GM21390 (cell line): Measurements from ENCODE around the gene IGFBP7.

ENCODE experiments used
- ATAC-seq: cut with Tn5 transposase; IDR thresholded peaks from one replicate; pipeline ENCODE4 v1.9.1; 2021; ENCODE audit not compliant: unreplicated experiment

IGFBP7 gene

DNA sequence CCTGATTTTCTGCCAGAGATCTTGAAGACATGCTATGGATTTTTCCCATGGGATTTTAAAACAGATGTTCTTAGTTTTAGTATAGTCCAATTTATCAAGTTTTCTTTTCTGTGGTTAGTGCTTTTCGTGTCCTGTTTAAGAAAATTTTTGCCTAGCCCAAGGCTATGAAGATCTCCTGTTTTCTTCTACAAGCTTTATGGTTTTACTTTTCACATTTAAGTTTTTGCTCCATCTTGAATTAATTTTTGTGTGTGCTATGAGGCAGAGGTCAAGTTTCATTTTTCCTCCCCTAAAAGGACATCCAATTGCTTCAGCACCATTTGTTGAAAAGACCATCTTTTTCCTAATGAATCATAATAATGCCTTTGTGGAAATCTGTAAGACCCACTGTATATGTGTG lies 65.9 kb downstream of the IGFBP7 start:
- ATAC-seq: no peak

DNA sequence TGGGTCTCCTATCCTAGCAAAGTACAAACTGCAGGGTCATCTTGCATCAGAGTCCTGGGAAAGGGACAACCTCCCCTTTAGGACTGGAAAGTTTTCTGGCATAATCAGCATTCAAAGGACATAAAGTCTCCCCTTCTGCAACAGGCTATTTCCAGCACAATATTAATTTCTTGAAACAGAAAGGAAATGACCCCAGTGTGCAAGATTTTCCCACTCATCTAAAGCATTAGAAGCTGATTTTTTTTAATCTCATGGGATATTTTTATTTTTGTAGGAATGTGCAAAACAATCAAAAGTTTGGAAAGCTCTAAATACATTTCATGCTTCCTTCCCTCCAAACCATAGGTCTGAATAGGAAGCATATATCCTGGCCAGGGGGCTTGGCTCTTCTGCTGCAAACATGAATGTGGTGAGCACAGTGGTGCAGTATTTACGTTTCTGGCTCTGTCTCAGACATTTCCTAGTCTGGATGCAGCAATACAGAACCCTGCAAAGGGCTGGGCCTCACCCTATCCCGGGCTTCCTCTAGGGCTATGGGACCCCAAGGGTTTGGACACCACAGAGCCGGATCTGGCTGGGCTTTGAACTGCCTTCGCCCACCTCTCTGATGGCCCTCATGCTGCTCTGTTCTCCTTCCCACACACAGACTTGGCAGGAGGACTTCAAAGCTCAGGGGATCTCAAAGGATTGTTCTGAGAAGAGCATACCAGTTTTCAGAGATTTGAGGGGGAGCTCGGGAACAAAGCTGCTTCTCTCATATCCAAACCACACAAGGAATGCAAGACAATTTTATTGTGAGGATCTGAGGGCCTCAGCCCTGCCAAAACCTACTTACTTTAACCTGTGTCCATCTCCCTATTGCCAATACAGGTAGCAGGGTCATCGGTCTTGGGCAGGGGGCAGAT lies 66.6 kb downstream of the IGFBP7 start:
- ATAC-seq: no peak

DNA sequence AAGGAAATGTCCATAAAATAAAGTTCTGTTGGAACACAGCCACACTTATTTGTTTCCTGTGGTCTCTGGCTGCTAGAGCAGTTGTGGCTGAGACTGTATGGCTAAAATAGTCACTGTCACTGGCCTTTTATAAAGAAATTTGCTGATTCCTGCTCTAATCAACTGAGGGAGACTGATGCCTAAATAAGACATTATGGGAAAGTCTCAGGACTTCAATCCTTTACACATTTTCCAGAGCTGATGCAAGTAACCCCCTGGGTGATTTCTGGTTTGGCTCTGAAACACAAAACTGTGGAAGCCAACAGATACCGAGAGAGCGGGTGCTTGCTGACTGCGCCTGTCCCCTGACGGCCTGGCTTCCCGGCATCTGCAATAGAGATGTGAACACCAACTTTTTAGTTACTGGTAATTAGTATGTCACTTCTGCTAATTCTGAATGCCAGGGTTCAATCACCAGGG lies 67.4 kb downstream of the IGFBP7 start:
- ATAC-seq: no peak

DNA sequence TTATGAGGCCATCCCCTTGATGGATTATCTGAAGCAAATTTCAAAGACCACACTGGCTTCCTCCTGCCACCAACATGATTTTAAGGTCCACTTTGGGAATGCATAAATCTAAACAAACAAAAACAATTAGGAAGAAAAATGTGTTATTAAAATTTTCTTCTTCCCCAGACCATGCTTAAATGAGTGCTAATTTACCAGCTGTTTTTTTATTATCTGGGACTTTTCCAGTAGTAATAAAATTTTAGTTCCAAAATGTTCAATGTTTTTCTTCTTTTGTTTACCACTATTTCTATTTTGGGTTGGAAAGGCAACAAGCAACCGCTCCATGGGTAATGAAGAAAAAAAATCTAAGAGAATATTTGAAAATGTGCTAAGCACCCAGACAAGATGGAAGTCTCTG lies 69.2 kb downstream of the IGFBP7 start:
- no peak for ATAC-seq

DNA sequence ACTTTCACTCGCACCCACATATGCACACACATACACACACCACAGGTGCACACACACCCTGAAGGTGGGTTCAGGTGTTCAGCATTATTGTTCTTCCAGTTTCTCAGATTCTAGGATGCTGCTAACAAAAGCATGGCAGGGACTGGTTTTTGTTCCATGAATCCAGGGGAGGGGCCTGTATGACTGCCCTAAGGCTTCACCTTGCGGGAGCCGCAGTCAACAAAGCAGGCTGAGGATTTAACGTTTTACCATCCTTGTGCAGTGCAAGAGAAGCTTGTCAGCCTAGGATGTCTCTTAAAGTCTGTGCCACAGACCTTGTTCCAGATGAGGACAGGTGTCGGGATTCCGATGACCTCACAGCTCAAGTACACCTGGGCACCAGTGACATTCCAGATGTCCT lies 69.7 kb downstream of the IGFBP7 start:
- no peak for ATAC-seq

DNA sequence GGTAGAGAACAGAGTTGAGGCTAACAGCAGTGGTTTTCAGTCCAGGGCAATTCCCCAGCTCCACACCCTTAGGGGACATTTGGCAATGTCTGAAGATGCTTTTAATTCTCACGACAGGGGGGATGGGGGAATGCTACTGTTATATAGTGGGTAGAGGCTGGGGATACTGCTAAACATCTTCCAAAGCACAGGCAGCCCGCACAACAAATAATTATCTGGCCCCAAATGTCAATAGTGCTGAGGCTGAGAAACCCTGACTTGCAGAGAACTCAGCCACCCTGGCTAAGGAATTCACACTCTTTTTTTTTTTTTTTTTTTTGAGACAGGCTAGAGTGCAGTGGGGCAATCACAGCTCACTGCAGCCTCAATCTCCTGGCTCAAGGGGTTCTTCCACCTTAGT lies 70.8 kb downstream of the IGFBP7 start:
- ATAC-seq: no peak

GRCh38 chr4:57037982-57038604 lies 72.1 kb downstream of the IGFBP7 start:
- no peak for ATAC-seq

DNA sequence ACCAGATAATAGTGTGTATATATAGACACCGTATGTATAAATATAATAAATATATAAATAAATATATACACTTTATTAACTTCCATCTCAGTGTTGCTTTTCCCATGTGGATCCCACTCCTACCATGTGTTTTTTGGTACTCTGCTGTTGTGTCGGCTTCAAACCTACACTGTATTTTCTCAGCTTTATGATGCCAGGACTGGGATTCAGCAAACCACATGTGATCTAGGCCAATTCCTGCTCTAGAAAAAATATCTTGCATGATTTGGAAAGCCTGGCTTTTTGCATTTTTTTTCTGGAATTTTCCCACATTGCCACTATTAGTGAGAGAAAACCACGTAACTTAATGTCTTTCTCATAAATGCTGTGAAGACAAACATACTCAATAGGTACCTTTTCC lies 75.7 kb downstream of the IGFBP7 start:
- no peak for ATAC-seq

- ATAC-seq: no peak
Observed at GRCh38 chr4:57023104-57023503, 87.1 kb downstream of the IGFBP7 start.

- no peak for ATAC-seq
Observed at GRCh38 chr4:57020467-57021101, 89.6 kb downstream of the IGFBP7 start.

GRCh38 chr4:57018980-57019379 lies 91.2 kb downstream of the IGFBP7 start:
- no peak for ATAC-seq

DNA sequence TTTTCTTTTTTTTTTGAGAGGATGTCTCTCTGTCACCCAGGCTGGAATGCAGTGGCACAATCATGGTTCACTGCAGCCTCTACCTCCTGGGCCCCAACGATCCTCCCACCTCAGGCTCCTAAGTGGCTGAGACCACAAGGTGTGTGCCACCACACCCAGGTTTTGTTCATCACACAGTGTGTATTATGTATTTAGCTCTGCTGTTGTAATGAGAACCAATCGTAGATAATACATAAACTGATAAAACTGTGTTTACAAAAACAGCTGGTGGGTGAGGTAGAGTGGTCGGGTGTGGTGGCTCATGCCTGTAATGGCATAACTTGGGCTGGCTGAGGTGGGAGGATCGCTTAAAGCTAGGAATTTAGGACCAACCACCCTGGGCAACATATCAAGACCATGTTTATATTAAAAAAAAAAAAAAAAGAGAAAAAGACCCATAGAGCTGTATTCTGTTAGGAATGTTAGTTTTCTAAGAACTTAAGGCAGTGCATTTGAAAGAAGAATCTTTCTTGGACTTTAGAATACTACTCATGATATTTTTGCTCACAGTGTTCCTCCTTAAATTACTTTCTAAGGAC lies 96.6 kb downstream of the IGFBP7 start:
- no peak for ATAC-seq

- ATAC-seq: no peak
Observed at GRCh38 chr4:56999751-57000150, 110.4 kb downstream of the IGFBP7 start.

DNA sequence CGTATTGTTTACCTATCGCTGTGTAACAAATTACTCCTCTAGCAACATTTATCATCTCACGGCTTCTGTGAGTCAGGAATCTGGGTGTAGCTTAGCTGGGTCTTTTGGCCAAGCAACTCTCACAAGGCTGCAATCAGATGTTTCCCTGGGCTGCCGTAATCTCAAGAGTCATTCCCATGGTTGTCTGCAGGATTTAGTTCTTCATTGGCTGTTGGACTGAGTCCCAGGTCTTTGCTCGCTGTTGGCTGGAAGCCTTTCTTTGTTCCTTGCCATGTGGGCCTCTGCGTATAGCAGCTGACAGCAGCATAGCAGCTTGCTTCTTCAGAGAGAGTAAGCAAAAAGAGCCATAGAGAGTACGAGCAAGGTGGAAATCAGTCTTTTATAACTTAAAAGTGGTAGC lies 114.7 kb downstream of the IGFBP7 start:
- ATAC-seq: no peak

DNA sequence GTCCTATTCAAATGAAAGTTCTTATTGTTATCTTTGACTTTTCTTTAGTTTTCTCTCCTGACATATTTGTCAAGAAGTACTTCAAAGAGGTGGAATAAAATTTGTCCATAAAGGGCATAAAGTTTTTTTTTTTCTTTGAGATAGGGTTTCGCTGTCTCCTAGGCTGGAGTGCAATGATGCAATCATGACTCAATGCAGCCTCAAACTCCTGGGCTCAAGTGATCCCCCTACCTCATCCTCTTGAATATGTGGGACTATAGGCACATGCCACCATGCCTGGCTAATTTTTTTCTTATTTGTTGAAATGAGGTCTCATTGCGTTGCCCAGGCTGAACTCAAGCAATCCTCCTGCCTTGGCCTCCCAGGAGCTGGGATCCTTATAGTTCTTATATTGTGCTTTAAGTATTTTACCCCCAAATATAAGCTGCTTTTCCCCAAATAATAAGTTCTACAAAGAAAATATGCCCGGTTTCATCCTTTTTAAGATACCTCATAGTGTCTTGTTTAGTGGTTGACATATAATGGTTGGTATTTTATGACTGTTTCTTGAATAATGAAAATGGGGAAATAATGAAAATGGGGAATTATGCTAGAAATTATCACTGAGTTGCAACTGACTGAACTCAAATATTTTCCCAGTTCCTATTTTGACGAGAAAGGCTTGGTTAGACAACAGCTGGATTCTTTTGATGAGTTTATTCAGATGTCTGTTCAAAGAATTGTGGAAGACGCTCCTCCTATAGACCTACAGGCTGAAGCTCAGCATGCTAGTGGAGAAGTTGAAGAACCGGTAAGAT lies 119.9 kb downstream of the IGFBP7 start:
- ATAC-seq: no peak

DNA sequence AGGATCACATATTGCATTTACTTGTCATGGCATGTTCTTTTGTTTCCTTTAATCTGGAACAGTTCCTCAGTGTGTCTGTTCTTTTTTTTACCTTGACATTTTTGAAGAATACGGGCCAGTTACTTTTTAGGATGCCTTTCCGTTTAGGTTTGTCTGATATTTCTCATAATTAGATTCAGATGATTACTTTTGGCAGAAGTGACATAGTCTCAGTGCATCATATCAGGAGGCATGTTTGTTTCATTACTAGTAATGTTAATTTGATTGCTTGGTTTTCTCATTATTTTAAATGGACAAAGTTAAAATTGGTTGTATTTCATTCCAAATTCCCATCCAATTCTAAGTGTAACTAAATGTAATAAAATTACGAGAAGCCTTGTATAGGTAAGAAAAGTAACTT lies 123.2 kb downstream of the IGFBP7 start:
- ATAC-seq: no peak

GRCh38 chr4:56986192-56986591 lies 124.0 kb downstream of the IGFBP7 start:
- no peak for ATAC-seq

GRCh38 chr4:56981795-56982201 lies 128.4 kb downstream of the IGFBP7 start:
- no peak for ATAC-seq
